ENCODE results near the gene SPOCK1. TPM values are rescaled to one million over a fixed set of nuclear protein-coding genes. Genes with fewer than 3 reads are reported as not detected.

SPOCK1 gene
- total and polyA plus RNA-seq, 5 donors from 2014 or later = 0.27 TPM; not detected in 4

- H3K4me1 ChIP-seq (ENCODE audit: control insufficient read depth, insufficient read depth, low read length, poor library complexity, severe bottlenecking) = no peaks in the 10 kb centered on the region
- DNase-seq (no peak), ATAC-seq (ENCODE audit: low read depth in 2 of 2) (no peak)
- Mint-ChIP-seq H3K4me3 (no peak overlapping the region), H3K9me3 (peaks cover 0 to 5% (median 0%) of the 10 kb centered on the region in 7 donors), H3K4me1 (no peaks in the 10 kb centered on the region), H3K36me3 (no peaks in the 10 kb centered on the region), H3K27ac (no peak overlapping the region), H3K27me3 (peaks cover 11% of the 10 kb centered on the region)
- no peak overlapping the region for H3K4me3 ChIP-seq (ENCODE audit: low read depth, low read length)
- no peak overlapping the region for H3K27ac ChIP-seq (ENCODE audit: insufficient read depth, low read length, poor library complexity, severe bottlenecking)
- H3K36me3 ChIP-seq (ENCODE audit: control insufficient read depth, insufficient read depth, low read length) = no peaks in the 10 kb centered on the region
- H3K27me3 ChIP-seq (ENCODE audit: control insufficient read depth, insufficient read depth, low read length) = no peaks in the 10 kb centered on the region
- no peaks in the 10 kb centered on the region for H3K9me3 ChIP-seq (ENCODE audit: control insufficient read depth in 2 of 2, low read length in 2 of 2)
Measured at GRCh38 chr5:137099651-137100050, 399.5 kb downstream of the SPOCK1 start.

- H3K27ac Mint-ChIP-seq = no peak overlapping the region
- H3K36me3 Mint-ChIP-seq = no peaks in the 10 kb centered on the region
- ATAC-seq (ENCODE audit: low read depth in 2 of 2) (no peak), DNase-seq (no peak)
- H3K4me3 Mint-ChIP-seq = no peak overlapping the region
- Histone ChIP-seq H3K9me3 (ENCODE audit: control insufficient read depth in 2 of 2, low read length in 2 of 2) (no peaks in the 10 kb centered on the region), H3K27ac (ENCODE audit: insufficient read depth, low read length, poor library complexity, severe bottlenecking) (no peak overlapping the region), H3K27me3 (ENCODE audit: control insufficient read depth, insufficient read depth, low read length) (no peaks in the 10 kb centered on the region), H3K4me1 (ENCODE audit: control insufficient read depth, insufficient read depth, low read length, poor library complexity, severe bottlenecking) (no peaks in the 10 kb centered on the region), H3K4me3 (ENCODE audit: low read depth, low read length) (no peak overlapping the region), H3K36me3 (ENCODE audit: control insufficient read depth, insufficient read depth, low read length) (no peaks in the 10 kb centered on the region)
- no peaks in the 10 kb centered on the region for H3K4me1 Mint-ChIP-seq
- peaks cover 0 to 5% (median 0%) of the 10 kb centered on the region in 7 donors for H3K9me3 Mint-ChIP-seq
- H3K27me3 Mint-ChIP-seq = peaks cover 11% of the 10 kb centered on the region
Measured at GRCh38 chr5:137098663-137099062, 400.5 kb downstream of the SPOCK1 start.

- Mint-ChIP-seq H3K36me3 (no peaks in the 10 kb centered on the region), H3K4me3 (no peak overlapping the region), H3K27ac (no peak overlapping the region), H3K27me3 (peaks cover 10% of the 10 kb centered on the region), H3K4me1 (no peaks in the 10 kb centered on the region), H3K9me3 (peaks cover 0 to 5% (median 0%) of the 10 kb centered on the region in 7 donors)
- H3K4me3 ChIP-seq (ENCODE audit: low read depth, low read length) = no peak overlapping the region
- no peaks in the 10 kb centered on the region for H3K9me3 ChIP-seq (ENCODE audit: control insufficient read depth in 2 of 2, low read length in 2 of 2)
- DNase-seq (no peak), ATAC-seq (ENCODE audit: low read depth in 2 of 2) (no peak)
- H3K4me1 ChIP-seq (ENCODE audit: control insufficient read depth, insufficient read depth, low read length, poor library complexity, severe bottlenecking) = no peaks in the 10 kb centered on the region
- no peaks in the 10 kb centered on the region for H3K36me3 ChIP-seq (ENCODE audit: control insufficient read depth, insufficient read depth, low read length)
- no peaks in the 10 kb centered on the region for H3K27me3 ChIP-seq (ENCODE audit: control insufficient read depth, insufficient read depth, low read length)
- no peak overlapping the region for H3K27ac ChIP-seq (ENCODE audit: insufficient read depth, low read length, poor library complexity, severe bottlenecking)
Measured at GRCh38 chr5:137098238-137098637, 400.9 kb downstream of the SPOCK1 start.

- H3K4me1 ChIP-seq (ENCODE audit: control insufficient read depth, insufficient read depth, low read length, poor library complexity, severe bottlenecking) = no peaks in the 10 kb centered on the region
- peaks cover 4% of the 10 kb centered on the region for H3K27me3 Mint-ChIP-seq
- no peaks in the 10 kb centered on the region for H3K9me3 ChIP-seq (ENCODE audit: control insufficient read depth in 2 of 2, low read length in 2 of 2)
- no peaks in the 10 kb centered on the region for H3K36me3 ChIP-seq (ENCODE audit: control insufficient read depth, insufficient read depth, low read length)
- no peaks in the 10 kb centered on the region for H3K4me1 Mint-ChIP-seq
- H3K27me3 ChIP-seq (ENCODE audit: control insufficient read depth, insufficient read depth, low read length) = no peaks in the 10 kb centered on the region
- H3K4me3 ChIP-seq (ENCODE audit: low read depth, low read length) = no peak overlapping the region
- H3K36me3 Mint-ChIP-seq = no peaks in the 10 kb centered on the region
- H3K9me3 Mint-ChIP-seq = peaks cover 0 to 5% (median 0%) of the 10 kb centered on the region in 7 donors
- DNase-seq = no peak
- no peak overlapping the region for H3K27ac ChIP-seq (ENCODE audit: insufficient read depth, low read length, poor library complexity, severe bottlenecking)
- H3K27ac Mint-ChIP-seq = no peak overlapping the region
- H3K4me3 Mint-ChIP-seq = no peak overlapping the region
- ATAC-seq (ENCODE audit: low read depth in 2 of 2) = no peak
Measured at GRCh38 chr5:137097203-137097602, 401.9 kb downstream of the SPOCK1 start.

- Mint-ChIP-seq H3K36me3 (no peaks in the 10 kb centered on the region), H3K27ac (no peak overlapping the region), H3K27me3 (peaks cover 4% of the 10 kb centered on the region), H3K4me1 (no peaks in the 10 kb centered on the region), H3K4me3 (no peak overlapping the region), H3K9me3 (peaks cover 0 to 5% (median 0%) of the 10 kb centered on the region in 7 donors)
- Histone ChIP-seq H3K9me3 (ENCODE audit: control insufficient read depth in 2 of 2, low read length in 2 of 2) (no peaks in the 10 kb centered on the region), H3K4me3 (ENCODE audit: low read depth, low read length) (no peak overlapping the region), H3K4me1 (ENCODE audit: control insufficient read depth, insufficient read depth, low read length, poor library complexity, severe bottlenecking) (no peaks in the 10 kb centered on the region), H3K27me3 (ENCODE audit: control insufficient read depth, insufficient read depth, low read length) (no peaks in the 10 kb centered on the region), H3K27ac (ENCODE audit: insufficient read depth, low read length, poor library complexity, severe bottlenecking) (no peak overlapping the region), H3K36me3 (ENCODE audit: control insufficient read depth, insufficient read depth, low read length) (no peaks in the 10 kb centered on the region)
- no peak for ATAC-seq (ENCODE audit: low read depth in 2 of 2)
- DNase-seq = no peak
Measured at GRCh38 chr5:137096149-137097103, 402.7 kb downstream of the SPOCK1 start.

- no peak overlapping the region for H3K27ac ChIP-seq (ENCODE audit: insufficient read depth, low read length, poor library complexity, severe bottlenecking)
- Mint-ChIP-seq H3K27me3 (no peaks in the 10 kb centered on the region), H3K4me1 (no peaks in the 10 kb centered on the region), H3K27ac (no peak overlapping the region), H3K9me3 (peaks cover 0 to 5% (median 0%) of the 10 kb centered on the region in 7 donors), H3K4me3 (no peak overlapping the region), H3K36me3 (no peaks in the 10 kb centered on the region)
- no peaks in the 10 kb centered on the region for H3K9me3 ChIP-seq (ENCODE audit: control insufficient read depth in 2 of 2, low read length in 2 of 2)
- no peak for ATAC-seq (ENCODE audit: low read depth in 2 of 2)
- no peaks in the 10 kb centered on the region for H3K4me1 ChIP-seq (ENCODE audit: control insufficient read depth, insufficient read depth, low read length, poor library complexity, severe bottlenecking)
- H3K4me3 ChIP-seq (ENCODE audit: low read depth, low read length) = no peak overlapping the region
- DNase-seq = no peak
- no peaks in the 10 kb centered on the region for H3K36me3 ChIP-seq (ENCODE audit: control insufficient read depth, insufficient read depth, low read length)
- no peaks in the 10 kb centered on the region for H3K27me3 ChIP-seq (ENCODE audit: control insufficient read depth, insufficient read depth, low read length)
Measured at GRCh38 chr5:137095597-137095996, 403.5 kb downstream of the SPOCK1 start.

- no peaks in the 10 kb centered on the region for H3K36me3 Mint-ChIP-seq
- Histone ChIP-seq H3K4me1 (ENCODE audit: control insufficient read depth, insufficient read depth, low read length, poor library complexity, severe bottlenecking) (no peaks in the 10 kb centered on the region), H3K27me3 (ENCODE audit: control insufficient read depth, insufficient read depth, low read length) (no peaks in the 10 kb centered on the region), H3K36me3 (ENCODE audit: control insufficient read depth, insufficient read depth, low read length) (no peaks in the 10 kb centered on the region), H3K27ac (ENCODE audit: insufficient read depth, low read length, poor library complexity, severe bottlenecking) (no peak overlapping the region), H3K9me3 (ENCODE audit: control insufficient read depth in 2 of 2, low read length in 2 of 2) (no peaks in the 10 kb centered on the region), H3K4me3 (ENCODE audit: low read depth, low read length) (no peak overlapping the region)
- no peak overlapping the region for H3K27ac Mint-ChIP-seq
- H3K4me3 Mint-ChIP-seq = no peak overlapping the region
- H3K27me3 Mint-ChIP-seq = no peaks in the 10 kb centered on the region
- no peaks in the 10 kb centered on the region for H3K4me1 Mint-ChIP-seq
- ATAC-seq (ENCODE audit: low read depth in 2 of 2) (no peak), DNase-seq (no peak)
- peaks cover 0 to 4% (median 0%) of the 10 kb centered on the region in 7 donors for H3K9me3 Mint-ChIP-seq
Measured at GRCh38 chr5:137092831-137093230, 406.3 kb downstream of the SPOCK1 start.

GRCh38 chr5:137091472-137091871 lies 407.7 kb downstream of the SPOCK1 start:
- Mint-ChIP-seq H3K36me3 (no peaks in the 10 kb centered on the region), H3K27me3 (no peaks in the 10 kb centered on the region), H3K27ac (no peak overlapping the region), H3K9me3 (peaks cover 0 to 4% (median 0%) of the 10 kb centered on the region in 7 donors), H3K4me3 (peak overlapping the region in 1 of 4 donors; percentile 34), H3K4me1 (no peaks in the 10 kb centered on the region)
- DNase-seq (no peak), ATAC-seq (ENCODE audit: low read depth in 2 of 2) (no peak)
- Histone ChIP-seq H3K9me3 (ENCODE audit: control insufficient read depth in 2 of 2, low read length in 2 of 2) (no peaks in the 10 kb centered on the region), H3K27ac (ENCODE audit: insufficient read depth, low read length, poor library complexity, severe bottlenecking) (no peak overlapping the region), H3K4me3 (ENCODE audit: low read depth, low read length) (no peak overlapping the region), H3K27me3 (ENCODE audit: control insufficient read depth, insufficient read depth, low read length) (no peaks in the 10 kb centered on the region), H3K4me1 (ENCODE audit: control insufficient read depth, insufficient read depth, low read length, poor library complexity, severe bottlenecking) (no peaks in the 10 kb centered on the region), H3K36me3 (ENCODE audit: control insufficient read depth, insufficient read depth, low read length) (no peaks in the 10 kb centered on the region)

All from CD4-positive, CD25-positive, alpha-beta regulatory T cell (primary cell).